BLaER1 (cell line): ENCODE measurements around the gene CAB39L.

Source experiments
- H3K27ac ChIP-seq: shearing (Covaris generic); formaldehyde crosslinking; 2 replicates; pipeline ENCODE4 v1.8.1; 2022
- H3K27me3 ChIP-seq: shearing (Covaris generic); formaldehyde crosslinking; 2 replicates; pipeline ENCODE4 v1.8.1; 2022
- H3K36me3 ChIP-seq: shearing (Covaris generic); formaldehyde crosslinking; 2 replicates; pipeline ENCODE4 v1.8.1; 2022
- H3K4me1 ChIP-seq: shearing (Covaris generic); formaldehyde crosslinking; 2 replicates; pipeline ENCODE4 v1.8.1; 2022
- H3K4me2 ChIP-seq: shearing (Covaris generic); formaldehyde crosslinking; 2 replicates; pipeline ENCODE4 v1.8.1; 2022
- H3K4me3 ChIP-seq: shearing (Covaris generic); formaldehyde crosslinking; 2 replicates; pipeline ENCODE4 v1.8.1; 2022
- H3K9ac ChIP-seq: shearing (Covaris generic); formaldehyde crosslinking; 2 replicates; pipeline ENCODE4 v1.8.1; 2022
- H3K9me3 ChIP-seq: shearing (Covaris generic); formaldehyde crosslinking; 2 replicates; pipeline ENCODE4 v1.8.1; 2022
- H4K20me1 ChIP-seq: shearing (Covaris generic); formaldehyde crosslinking; 2 replicates; pipeline ENCODE4 v1.8.1; 2022
- Cebpa-rat ChIP-seq: shearing (Covaris generic); IDR thresholded peaks from 2 replicates; pipeline ENCODE4 v1.8.1; 2022

The CAB39L gene

GRCh38 chr13:49443704-49444523 lies at the start of gene CAB39L, which contains the start of gene SETDB2:
TSS of gene CAB39L (minus strand) at chr13:49444064. CDS start at chr13:49382910, 61,154 bp downstream.
TSS of gene SETDB2 (plus strand) at chr13:49444274. CDS start at chr13:49451894, 7,620 bp downstream.
- peaks cover 45% of the 10 kb centered on the region for H3K4me1 ChIP-seq
- no peak for TF ChIP-seq Cebpa-rat
- peak within 1 kb of the TSS; percentile 85 for H3K4me2 ChIP-seq

GRCh38 chr13:49488563-49488962 lies 44.7 kb upstream of the CAB39L start:
- H3K9me3 ChIP-seq = no peaks in the 10 kb centered on the region
- H3K36me3 ChIP-seq = peaks cover 76% of the 10 kb centered on the region
- no peak for TF ChIP-seq Cebpa-rat
- H3K4me2 ChIP-seq = no peak overlapping the region
- peaks cover 5% of the 10 kb centered on the region for H3K4me1 ChIP-seq
- no peak overlapping the region for H3K4me3 ChIP-seq
- H3K9ac ChIP-seq = no peak overlapping the region
- H3K27ac ChIP-seq = no peak overlapping the region
- no peaks in the 10 kb centered on the region for H3K27me3 ChIP-seq
- H4K20me1 ChIP-seq = no peaks in the 10 kb centered on the region

More at GRCh38 chr13:49443704-49444523, at the start of gene CAB39L, which contains the start of gene SETDB2:
- Histone ChIP-seq H3K27me3 (no peaks in the 10 kb centered on the region), H3K9me3 (no peaks in the 10 kb centered on the region), H3K36me3 (no peaks in the 10 kb centered on the region), H4K20me1 (no peaks in the 10 kb centered on the region), H3K9ac (peak within 1 kb of the TSS; percentile 85), H3K27ac (peak within 1 kb of the TSS; percentile 89), H3K4me3 (peak within 1 kb of the TSS; percentile 79)

- Histone ChIP-seq H3K36me3 (peaks cover 81% of the 10 kb centered on the region), H3K27me3 (no peaks in the 10 kb centered on the region), H3K9me3 (no peaks in the 10 kb centered on the region), H3K4me3 (no peak overlapping the region), H3K9ac (0 out of 2 replicates have a peak overlapping the region, but pooled peaks have one; percentile 18), H4K20me1 (no peaks in the 10 kb centered on the region), H3K27ac (no peak overlapping the region), H3K4me2 (no peak overlapping the region), H3K4me1 (no peaks in the 10 kb centered on the region)
- TF ChIP-seq Cebpa-rat = no peak
Observed at GRCh38 chr13:49481788-49482187, 37.9 kb upstream of the CAB39L start.

- Histone ChIP-seq H3K9ac (no peak overlapping the region), H3K27me3 (no peaks in the 10 kb centered on the region), H4K20me1 (no peaks in the 10 kb centered on the region), H3K27ac (no peak overlapping the region), H3K4me2 (no peak overlapping the region), H3K36me3 (peaks cover 91% of the 10 kb centered on the region), H3K4me3 (no peak overlapping the region), H3K4me1 (no peaks in the 10 kb centered on the region), H3K9me3 (no peaks in the 10 kb centered on the region)
- no peak for TF ChIP-seq Cebpa-rat
Observed at GRCh38 chr13:49476529-49476928, 32.7 kb upstream of the CAB39L start.

GRCh38 chr13:49472186-49472585 lies 28.3 kb upstream of the CAB39L start:
- no peaks in the 10 kb centered on the region for H3K27me3 ChIP-seq
- H3K27ac ChIP-seq = no peak overlapping the region
- no peaks in the 10 kb centered on the region for H3K9me3 ChIP-seq
- no peak for TF ChIP-seq Cebpa-rat
- H3K9ac ChIP-seq = no peak overlapping the region
- H3K4me3 ChIP-seq = no peak overlapping the region
- H3K4me2 ChIP-seq = no peak overlapping the region
- H4K20me1 ChIP-seq = no peaks in the 10 kb centered on the region
- H3K36me3 ChIP-seq = peaks cover 77% of the 10 kb centered on the region
- no peaks in the 10 kb centered on the region for H3K4me1 ChIP-seq

GRCh38 chr13:49466292-49466838 lies 22.5 kb upstream of the CAB39L start:
- H3K4me3 ChIP-seq = no peak overlapping the region
- no peak overlapping the region for H3K27ac ChIP-seq
- H4K20me1 ChIP-seq = no peaks in the 10 kb centered on the region
- H3K9ac ChIP-seq = no peak overlapping the region
- no peak overlapping the region for H3K4me2 ChIP-seq
- H3K27me3 ChIP-seq = no peaks in the 10 kb centered on the region
- no peaks in the 10 kb centered on the region for H3K4me1 ChIP-seq
- TF ChIP-seq Cebpa-rat = no peak
- peaks cover 28% of the 10 kb centered on the region for H3K9me3 ChIP-seq
- peaks cover 71% of the 10 kb centered on the region for H3K36me3 ChIP-seq

GRCh38 chr13:49464621-49465325 lies 20.9 kb upstream of the CAB39L start:
- no peaks in the 10 kb centered on the region for H4K20me1 ChIP-seq
- H3K4me2 ChIP-seq = no peak overlapping the region
- no peak overlapping the region for H3K4me3 ChIP-seq
- H3K27me3 ChIP-seq = no peaks in the 10 kb centered on the region
- H3K9me3 ChIP-seq = peaks cover 38% of the 10 kb centered on the region
- H3K27ac ChIP-seq = no peak overlapping the region
- no peaks in the 10 kb centered on the region for H3K4me1 ChIP-seq
- TF ChIP-seq Cebpa-rat = no peak
- peaks cover 68% of the 10 kb centered on the region for H3K36me3 ChIP-seq
- no peak overlapping the region for H3K9ac ChIP-seq

GRCh38 chr13:49464085-49464484 lies 20.2 kb upstream of the CAB39L start:
- H3K4me3 ChIP-seq = no peak overlapping the region
- no peak overlapping the region for H3K9ac ChIP-seq
- TF ChIP-seq Cebpa-rat = no peak
- no peaks in the 10 kb centered on the region for H3K27me3 ChIP-seq
- H3K9me3 ChIP-seq = peaks cover 38% of the 10 kb centered on the region
- peaks cover 64% of the 10 kb centered on the region for H3K36me3 ChIP-seq
- no peak overlapping the region for H3K4me2 ChIP-seq
- no peaks in the 10 kb centered on the region for H3K4me1 ChIP-seq
- H4K20me1 ChIP-seq = no peaks in the 10 kb centered on the region
- no peak overlapping the region for H3K27ac ChIP-seq

- Histone ChIP-seq H3K4me1 (peaks cover 10% of the 10 kb centered on the region), H4K20me1 (no peaks in the 10 kb centered on the region), H3K9me3 (peaks cover 38% of the 10 kb centered on the region), H3K9ac (no peak overlapping the region), H3K27ac (no peak overlapping the region), H3K4me3 (no peak overlapping the region), H3K4me2 (no peak overlapping the region), H3K27me3 (no peaks in the 10 kb centered on the region), H3K36me3 (peaks cover 52% of the 10 kb centered on the region)
- no peak for TF ChIP-seq Cebpa-rat
Observed at GRCh38 chr13:49459580-49459979, 15.7 kb upstream of the CAB39L start.

GRCh38 chr13:49457221-49457620 lies 13.4 kb upstream of the CAB39L start:
- no peak for TF ChIP-seq Cebpa-rat

More at GRCh38 chr13:49457221-49457620, 13.4 kb upstream of the CAB39L start:
- Histone ChIP-seq H3K4me1 (peaks cover 29% of the 10 kb centered on the region), H3K27ac (no peak overlapping the region), H3K4me2 (no peak overlapping the region), H3K9me3 (peaks cover 18% of the 10 kb centered on the region), H3K27me3 (no peaks in the 10 kb centered on the region), H3K9ac (no peak overlapping the region), H3K36me3 (peaks cover 38% of the 10 kb centered on the region), H4K20me1 (no peaks in the 10 kb centered on the region), H3K4me3 (no peak overlapping the region)
